Fibroblast of villous mesenchyme (primary cell): Measurements from ENCODE around the gene KCNH1. TPM values are rescaled to one million over a fixed set of nuclear protein-coding genes. Genes with fewer than 3 reads are reported as not detected.
"Not testable (repeated sequence)": the region's sequence is repeated elsewhere in the genome, so short reads cannot be mapped to it uniquely, and the experiment has no call there.

Experiments
- DNase-seq: peaks from one replicate; pipeline ENCODE4 v3.0.0-alpha.2; 2010; ENCODE audit warnings: low read depth
- H3K4me3 ChIP-seq: 2 replicates; pipeline ENCODE4 v1.5.1; 2011; ENCODE audit warnings: low read depth, mild to moderate bottlenecking, low read length
- total RNA-seq: library from RNA; depleted of rRNA; stranded (reverse); fragments of >200 nt; gene quantifications from 2 replicates; pipeline ENCODE4 v1.2.3, GENCODE V29; 2012
- TF ChIP-seq, protein P1 (sequence below): IDR thresholded peaks from 2 replicates; pipeline ENCODE4 v1.5.1; 2012; ENCODE audit warnings: low read depth, mild to moderate bottlenecking, low read length; ENCODE audit not compliant: insufficient read depth

KCNH1 gene
- total RNA-seq, 1 donor: 11.2 TPM

DNA sequence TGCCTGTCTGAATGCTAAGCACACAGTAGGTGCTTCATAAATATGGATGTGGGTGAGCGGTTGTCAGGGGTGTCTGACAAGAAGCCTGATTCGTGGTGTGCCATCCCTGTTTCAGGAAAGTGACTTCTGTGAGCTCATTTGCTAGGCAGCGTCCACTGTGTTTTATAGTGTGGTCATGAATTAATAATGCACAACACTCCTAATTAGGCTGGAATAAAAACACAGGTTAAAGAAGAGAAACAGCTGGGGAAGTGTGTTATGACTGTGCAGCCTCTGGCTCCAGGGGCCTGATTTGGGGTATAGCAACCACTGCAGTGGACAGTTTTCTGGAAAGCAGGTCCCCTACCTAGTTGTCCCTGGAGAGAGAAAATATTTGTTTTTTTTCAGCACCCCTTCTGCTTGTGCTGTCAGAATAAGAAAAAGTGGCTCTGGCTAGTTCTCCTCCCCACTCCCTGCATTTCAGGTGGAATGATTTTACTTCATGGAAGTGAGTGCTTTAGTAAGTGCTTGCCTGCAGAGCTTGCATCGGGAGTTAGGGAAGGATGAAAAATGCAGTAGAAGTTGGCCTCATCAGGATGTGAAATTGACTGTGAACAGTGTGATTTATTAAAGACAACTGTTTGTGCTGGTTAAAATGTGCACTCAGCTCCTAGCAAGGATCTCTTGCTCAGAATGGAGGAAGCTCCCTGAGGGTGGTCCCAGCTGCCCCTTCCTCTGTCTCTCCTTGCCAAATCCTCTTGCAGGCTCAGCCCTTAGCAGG is 471.5 kb downstream of the KCNH1 start:
- no peak overlapping the region for H3K4me3 ChIP-seq
- no peak for DNase-seq
- TF ChIP-seq, protein P1, sequence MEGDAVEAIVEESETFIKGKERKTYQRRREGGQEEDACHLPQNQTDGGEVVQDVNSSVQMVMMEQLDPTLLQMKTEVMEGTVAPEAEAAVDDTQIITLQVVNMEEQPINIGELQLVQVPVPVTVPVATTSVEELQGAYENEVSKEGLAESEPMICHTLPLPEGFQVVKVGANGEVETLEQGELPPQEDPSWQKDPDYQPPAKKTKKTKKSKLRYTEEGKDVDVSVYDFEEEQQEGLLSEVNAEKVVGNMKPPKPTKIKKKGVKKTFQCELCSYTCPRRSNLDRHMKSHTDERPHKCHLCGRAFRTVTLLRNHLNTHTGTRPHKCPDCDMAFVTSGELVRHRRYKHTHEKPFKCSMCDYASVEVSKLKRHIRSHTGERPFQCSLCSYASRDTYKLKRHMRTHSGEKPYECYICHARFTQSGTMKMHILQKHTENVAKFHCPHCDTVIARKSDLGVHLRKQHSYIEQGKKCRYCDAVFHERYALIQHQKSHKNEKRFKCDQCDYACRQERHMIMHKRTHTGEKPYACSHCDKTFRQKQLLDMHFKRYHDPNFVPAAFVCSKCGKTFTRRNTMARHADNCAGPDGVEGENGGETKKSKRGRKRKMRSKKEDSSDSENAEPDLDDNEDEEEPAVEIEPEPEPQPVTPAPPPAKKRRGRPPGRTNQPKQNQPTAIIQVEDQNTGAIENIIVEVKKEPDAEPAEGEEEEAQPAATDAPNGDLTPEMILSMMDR: no peak

DNA sequence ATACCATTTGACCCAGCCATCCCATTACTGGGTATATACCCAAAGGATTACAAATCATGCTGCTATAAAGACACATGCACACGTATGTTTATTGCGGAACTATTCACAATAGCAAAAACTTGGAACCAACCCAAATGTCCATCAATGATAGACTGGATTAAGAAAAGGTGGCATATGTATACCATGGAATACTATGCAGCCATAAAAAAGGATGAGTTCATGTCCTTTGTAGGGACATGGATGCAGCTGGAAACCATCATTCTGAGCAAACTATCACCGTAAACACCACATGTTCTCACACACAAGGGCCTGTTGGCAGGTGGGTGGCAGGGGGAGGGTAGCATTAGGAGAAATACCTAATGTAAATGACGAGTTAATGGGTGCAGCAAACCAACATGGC is 472.4 kb downstream of the KCNH1 start:
- not testable (repeated sequence) for DNase-seq, H3K4me3 ChIP-seq

DNA sequence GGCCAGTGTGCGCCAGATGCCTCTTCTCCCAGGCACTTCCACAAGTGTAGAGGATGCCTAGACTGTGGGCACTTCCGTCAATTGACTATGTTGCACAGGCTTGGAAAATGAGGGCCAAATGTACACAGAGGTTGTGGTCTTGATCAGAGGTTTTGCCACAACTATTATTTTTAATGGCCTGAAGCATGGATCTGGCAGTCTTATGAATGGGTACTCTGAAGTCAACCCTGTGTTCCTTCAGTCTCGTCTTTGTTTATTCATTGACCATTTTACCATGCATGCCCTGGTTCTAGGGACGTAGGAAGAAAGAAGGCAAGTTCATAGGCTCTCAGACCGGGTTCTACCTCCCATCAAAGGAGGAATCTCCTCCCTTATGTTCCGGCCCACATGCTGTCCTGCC is 476.1 kb downstream of the KCNH1 start:
- TF ChIP-seq, protein P1: no peak
- H3K4me3 ChIP-seq: no peak overlapping the region
- DNase-seq: no peak

DNA sequence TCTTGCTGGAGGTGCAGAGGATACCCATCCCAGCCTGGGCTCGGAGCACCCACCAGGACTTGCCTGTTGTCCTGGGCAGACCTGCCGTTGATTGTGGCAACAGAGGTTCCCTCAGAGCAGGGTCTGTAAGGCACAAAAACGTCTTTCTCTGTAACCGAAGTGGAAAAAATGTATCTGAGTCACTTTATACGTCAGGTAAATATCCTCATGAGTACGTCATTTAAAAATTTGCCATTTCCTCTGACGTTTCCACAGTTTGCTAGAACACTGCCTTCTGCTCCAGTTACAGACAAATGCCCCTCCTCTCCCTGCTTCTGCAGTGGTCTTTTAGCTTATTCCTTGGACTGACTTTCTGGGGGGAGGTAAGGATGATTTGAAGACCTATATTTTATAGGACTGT is 478.4 kb downstream of the KCNH1 start:
- DNase-seq: no peak
- TF ChIP-seq, protein P1: no peak
- H3K4me3 ChIP-seq: no peak overlapping the region

DNA sequence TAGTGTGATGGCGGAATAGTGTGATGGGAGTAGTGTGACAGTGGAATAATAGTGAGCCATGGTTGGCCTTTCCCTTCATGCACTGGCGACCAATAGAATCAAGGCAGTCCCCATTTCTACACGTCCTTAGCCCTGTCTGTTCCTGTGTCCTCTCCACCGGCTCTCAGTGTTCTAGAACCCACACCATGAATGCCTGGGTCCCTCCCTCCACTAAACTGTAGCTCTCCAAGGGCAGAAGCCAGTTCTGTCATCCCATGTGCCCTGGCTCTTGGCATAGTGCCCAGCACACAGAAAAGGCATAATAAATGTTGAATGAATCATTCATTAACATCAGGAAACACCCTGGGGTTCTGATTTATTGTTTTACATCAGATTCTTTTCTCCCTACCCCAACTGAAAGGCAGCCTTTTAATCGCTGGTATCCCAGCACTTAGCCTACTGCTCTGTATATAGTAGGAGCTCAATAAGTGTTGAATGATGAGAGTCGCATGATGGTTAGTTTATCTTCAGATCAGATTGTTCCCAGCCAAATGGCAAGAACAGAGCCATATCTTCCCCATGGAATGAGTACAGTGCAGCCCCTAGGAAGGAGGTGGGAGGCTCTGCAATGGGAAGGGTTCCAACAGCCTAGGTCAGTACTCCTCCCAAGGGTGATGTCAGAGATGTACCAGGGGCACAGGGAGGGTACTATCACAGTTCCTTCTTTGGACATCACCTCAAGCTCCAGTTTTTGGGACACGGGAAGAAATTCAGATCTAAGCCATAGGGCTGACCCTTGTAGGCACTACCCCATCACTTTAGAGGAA is 479.6 kb downstream of the KCNH1 start:
- TF ChIP-seq, protein P1: no peak
- no peak for DNase-seq

DNA sequence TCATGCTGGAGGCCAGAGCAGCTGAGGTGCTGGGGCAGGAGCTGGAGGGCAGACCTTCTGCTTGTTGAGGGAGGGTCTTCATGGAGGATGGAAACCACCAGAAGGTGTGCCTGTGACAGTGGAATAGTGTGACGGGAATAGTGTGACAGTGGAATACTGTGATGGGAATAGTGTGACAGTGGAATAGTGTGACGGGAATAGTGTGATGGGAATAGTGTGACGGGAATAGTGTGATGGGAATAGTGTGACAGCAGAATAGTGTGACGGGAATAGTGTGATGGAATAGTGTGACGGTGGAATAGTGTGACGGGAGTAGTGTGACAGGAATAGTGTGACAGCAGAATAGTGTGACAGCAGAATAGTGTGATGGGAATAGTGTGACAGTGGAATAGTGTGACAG is 480.2 kb downstream of the KCNH1 start:
- H3K4me3 ChIP-seq: no peak overlapping the region
- TF ChIP-seq, protein P1: no peak
- no peak for DNase-seq

More for the DNA sequence above, 479.6 kb downstream of the KCNH1 start:
- no peak overlapping the region for H3K4me3 ChIP-seq

DNA sequence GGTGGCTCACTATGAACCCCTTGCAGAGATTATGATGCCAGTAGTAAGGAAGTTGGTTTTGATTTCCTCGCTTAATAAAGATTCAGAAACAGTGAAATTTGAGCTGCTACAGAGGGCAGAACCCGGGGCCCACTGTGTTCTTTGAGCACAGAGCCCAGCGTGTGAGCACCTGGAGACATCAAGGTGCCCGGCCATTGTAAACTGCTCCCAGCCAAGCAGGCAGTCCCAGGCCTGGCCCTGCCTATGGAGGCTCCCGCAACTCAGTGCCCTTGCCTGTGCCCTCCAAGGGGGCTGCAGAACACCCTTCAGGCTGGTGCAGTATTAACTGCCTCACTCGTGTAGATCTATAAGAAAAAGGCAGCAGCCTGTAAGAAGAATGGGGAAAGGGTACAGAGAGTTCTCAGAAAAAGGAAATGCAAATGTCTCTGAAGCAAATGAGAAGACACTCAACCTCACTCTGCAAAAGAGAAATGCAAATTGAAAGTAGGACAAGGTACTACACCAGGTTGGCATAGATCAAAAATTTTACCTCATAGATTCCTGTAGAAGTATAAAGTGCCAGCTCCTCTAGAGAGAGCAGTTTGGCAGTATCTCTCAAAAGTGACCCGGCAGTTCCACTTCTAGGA is 481.5 kb downstream of the KCNH1 start:
- no peak for DNase-seq
- H3K4me3 ChIP-seq: no peak overlapping the region
- TF ChIP-seq, protein P1: no peak
